ENCODE measurements around the gene HIVEP2.
A peak's percentile ranks its signal among the peaks of the same experiment; 100 is the strongest.

The HIVEP2 gene

DNA sequence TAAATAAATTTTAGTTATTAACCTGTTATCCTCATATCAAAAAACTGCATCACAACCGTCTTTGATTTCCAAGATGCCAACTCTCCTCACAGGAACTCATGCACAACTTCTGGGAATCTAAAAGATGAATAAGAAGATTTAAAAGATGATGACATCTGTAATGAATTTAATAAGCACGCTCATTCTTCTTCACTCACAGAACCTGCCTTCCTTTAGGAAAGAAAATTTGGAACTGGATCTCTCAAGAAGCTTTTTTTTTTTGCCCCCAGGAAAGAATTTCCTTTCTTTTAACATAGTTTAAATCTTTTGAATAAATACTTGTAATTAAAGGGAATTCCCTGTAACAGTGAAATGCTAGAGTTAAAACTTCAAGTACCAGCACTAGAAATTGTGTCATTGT, 161.5 kb downstream of the HIVEP2 start:
- DNase-seq (ENCODE audit: low read depth), result no peak

GRCh38 chr6:142781129-142781528, 163.8 kb downstream of the HIVEP2 start:
- DNase-seq (ENCODE audit: low read depth), result no peak

DNA sequence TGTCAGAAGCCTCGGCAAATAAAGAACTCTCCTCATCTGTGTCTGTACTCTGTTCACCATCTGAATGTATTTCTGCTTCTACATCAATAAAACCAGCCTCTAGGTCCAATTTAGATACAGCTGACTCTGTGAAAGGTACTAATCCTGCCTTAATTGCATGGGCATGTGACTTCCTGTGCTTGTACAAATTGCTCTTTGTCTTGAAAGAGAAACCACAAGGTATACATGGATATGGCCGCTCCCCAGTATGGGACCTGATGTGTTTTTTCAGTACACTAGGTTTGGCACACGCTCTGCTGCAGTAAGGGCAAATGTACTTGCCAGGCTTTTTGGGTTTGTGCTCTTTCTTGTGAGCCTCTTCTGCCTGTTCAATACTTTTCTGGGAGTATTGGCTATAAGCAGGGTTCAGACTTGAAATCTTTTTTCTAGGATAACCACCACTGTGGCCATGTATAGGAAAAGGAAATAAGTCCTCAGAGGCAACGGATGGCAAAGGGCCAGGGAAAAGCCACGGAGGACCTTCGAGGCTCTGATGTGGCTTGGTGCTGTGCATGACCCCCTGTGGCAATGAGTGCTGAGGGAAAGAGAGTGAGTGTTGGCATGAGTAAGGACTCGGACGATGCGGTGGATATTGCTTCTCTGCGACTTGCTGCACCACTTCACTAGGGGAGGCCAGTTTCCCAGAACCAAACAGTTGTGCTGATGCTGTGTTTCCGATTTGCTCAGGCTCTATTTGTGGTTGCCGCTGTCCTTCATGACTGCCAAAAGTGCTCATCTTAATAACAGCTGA, 170.9 kb downstream of the HIVEP2 start:
- DNase-seq (ENCODE audit: low read depth), result no peak

DNA sequence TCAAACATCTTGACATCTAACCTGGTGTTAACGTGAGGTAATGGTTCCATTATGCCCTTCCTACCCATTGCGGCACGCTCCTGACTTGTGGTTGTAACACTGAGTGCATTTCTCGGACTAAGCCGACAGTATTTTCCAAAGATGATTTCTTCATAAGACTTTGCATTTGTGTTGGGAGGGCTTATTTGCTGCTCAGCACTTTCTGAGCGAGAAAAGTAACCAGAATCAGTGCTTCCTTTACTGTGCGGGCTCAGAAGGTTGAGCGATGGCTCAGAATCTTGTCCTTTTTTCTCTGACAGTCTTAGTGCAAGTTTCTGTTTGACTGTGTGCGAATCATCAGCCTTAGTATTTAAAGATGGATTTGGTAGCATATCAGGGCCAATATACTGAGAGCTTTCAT, 171.7 kb downstream of the HIVEP2 start:
- no peak for DNase-seq (ENCODE audit: low read depth)

DNA sequence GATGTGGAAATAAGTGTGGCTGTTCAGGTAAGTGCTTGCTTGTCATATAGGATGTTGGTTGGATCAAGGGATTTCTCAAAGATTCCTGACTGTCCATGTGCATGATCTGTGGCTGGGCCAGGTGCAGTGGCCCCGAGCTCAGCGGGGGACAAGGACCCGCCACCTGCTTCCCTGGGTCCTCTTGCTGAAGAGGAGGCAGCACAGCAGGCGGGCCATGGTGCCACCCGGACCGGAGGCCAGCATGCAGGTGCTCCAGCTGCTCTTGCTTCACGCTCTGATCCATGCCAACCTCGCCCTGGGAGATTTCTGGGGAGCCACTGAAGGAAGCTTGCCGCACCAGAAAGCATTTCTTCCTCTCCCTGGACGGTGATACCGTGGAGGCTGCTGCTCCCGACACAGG, 173.8 kb downstream of the HIVEP2 start:
- no peak for DNase-seq (ENCODE audit: low read depth)

DNA sequence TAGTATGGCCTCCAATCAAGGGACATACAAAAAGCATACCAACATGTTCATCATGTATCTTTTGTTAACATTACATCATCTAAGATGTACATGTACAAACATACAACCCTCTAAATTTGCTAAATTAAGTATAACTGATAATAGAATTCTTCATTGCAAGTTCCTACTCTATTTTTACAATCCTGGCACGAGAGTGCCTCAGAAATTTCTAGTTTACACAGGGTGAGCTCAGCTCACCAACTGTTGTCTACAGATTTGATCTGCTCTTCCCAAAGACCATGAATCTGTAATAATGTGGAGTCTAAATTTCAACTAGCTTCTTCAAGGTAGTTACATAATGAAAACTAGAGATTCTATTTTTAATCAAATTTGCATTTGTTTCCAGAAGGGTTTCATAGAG, 179.7 kb downstream of the HIVEP2 start:
- no peak for DNase-seq (ENCODE audit: low read depth)

- DNase-seq (ENCODE audit: low read depth), result no peak
Measured at GRCh38 chr6:142764311-142764710, 180.7 kb downstream of the HIVEP2 start.

GRCh38 chr6:142763205-142763604, 181.8 kb downstream of the HIVEP2 start:
- DNase-seq (ENCODE audit: low read depth), result no peak

- DNase-seq (ENCODE audit: low read depth), result no peak
Measured at GRCh38 chr6:142761756-142762155, 183.2 kb downstream of the HIVEP2 start.

DNA sequence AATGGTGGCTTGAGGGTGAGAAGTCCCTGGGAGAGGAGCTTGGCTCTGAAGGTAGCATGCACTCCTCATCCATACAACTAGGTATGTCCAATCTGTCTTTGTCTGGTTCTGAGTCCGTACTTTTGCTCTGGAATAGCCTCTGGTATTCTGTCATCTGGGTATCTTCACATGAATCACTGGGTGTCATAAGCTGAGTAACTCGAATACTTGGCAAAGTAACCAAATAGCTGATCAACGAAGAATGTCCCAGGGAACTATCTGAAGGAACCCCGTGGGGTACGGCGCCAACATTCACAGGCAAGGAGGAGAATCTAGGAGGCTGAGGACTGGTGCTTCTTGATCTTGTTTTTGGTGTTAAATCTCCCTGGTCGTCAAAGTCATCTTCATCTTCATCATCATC, 184.8 kb downstream of the HIVEP2 start:
- no peak for DNase-seq (ENCODE audit: low read depth)

DNA sequence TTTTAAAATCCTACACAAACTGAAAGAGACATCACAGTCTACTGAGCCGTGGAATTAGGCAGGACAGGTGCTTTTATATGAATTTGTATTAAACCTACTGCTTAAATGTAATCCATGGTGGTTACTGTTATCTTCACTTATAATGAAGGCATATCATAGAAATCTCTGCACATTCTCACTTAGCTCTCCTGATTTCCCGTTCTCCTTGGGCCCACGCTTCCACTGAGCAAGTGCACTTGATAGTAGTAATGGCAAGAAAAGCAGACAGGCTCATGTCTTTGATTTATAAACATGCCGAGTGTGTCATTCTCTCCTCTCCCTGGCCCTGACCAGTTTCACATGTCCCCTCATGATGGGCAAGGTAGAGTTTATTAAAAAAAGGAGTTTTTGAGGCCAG, 186.3 kb downstream of the HIVEP2 start:
- DNase-seq (ENCODE audit: low read depth), result no peak

- no peak for DNase-seq (ENCODE audit: low read depth)
Measured at GRCh38 chr6:142757852-142758628, 186.9 kb downstream of the HIVEP2 start.

- DNase-seq (ENCODE audit: low read depth), result no peak
Measured at GRCh38 chr6:142756215-142756630, 188.8 kb downstream of the HIVEP2 start.

GRCh38 chr6:142753196-142753595, 191.8 kb downstream of the HIVEP2 start:
- no peak for DNase-seq (ENCODE audit: low read depth)

DNA sequence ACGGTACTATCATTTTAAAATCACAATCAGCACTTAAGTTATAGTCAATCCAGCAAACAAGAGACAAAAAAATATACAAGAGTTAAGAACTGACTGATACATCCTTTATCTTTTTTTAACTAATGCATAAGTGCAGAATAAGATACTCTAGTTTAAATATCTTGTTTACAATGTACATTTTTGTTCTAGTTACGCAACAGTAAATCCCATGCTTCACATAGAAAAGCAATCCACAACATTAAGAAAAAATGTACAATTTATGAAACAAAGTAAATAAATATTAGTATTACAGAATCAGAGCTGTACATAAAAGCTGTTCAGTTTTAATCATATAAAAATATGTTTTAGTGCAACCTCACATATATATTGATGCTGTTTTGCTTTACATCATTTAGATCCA, 192.6 kb downstream of the HIVEP2 start:
- no peak for DNase-seq (ENCODE audit: low read depth)

GRCh38 chr6:142751452-142751851, 193.5 kb downstream of the HIVEP2 start:
- DNase-seq (ENCODE audit: low read depth), result no peak

- no peak for DNase-seq (ENCODE audit: low read depth)
Measured at GRCh38 chr6:142750998-142751397, 194.0 kb downstream of the HIVEP2 start.

GRCh38 chr6:142749556-142749955, 195.4 kb downstream of the HIVEP2 start:
- DNase-seq (ENCODE audit: low read depth), result no peak

- DNase-seq (ENCODE audit: low read depth), result peak; percentile 6
Measured at GRCh38 chr6:142746524-142746923, 198.5 kb downstream of the HIVEP2 start.

DNA sequence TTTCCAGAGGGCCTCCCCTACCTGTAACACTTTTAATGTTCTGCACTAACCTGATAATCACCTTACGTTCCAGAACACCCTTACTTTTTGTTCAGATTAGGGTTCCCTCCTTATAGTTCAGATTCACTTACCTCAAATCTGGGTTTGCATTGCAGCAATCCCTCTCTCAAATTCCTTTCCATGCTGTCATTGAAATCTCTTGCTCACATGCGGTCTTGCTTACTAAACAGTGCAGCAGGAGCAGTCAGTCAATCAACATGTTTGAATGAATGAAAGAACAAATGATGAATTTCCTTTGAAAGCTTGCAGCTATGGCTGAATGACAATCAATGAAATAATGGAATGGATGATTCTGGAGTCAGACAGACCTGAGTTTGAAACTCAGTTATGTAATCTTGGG, 200.1 kb downstream of the HIVEP2 start:
- no peak for DNase-seq (ENCODE audit: low read depth)

DNA sequence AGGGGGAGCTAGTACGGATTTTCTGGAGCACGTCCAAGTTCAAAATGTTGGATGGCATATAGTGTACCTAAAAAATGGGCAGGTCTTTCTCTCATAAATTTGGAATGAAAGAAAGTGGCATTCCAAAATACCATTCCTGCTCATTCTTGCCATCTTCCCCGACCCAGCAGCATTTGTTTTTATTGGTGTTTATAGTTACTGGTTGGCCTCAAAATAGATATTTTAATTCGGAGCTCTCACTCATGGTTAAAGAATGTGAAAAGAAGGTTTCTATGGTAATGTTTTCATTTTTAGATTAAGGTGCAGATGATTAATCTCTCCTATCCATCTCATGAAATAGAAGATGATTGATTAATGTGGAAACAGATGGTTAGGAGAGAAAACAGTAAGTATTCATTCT, 204.5 kb downstream of the HIVEP2 start:
- DNase-seq (ENCODE audit: low read depth), result no peak

GRCh38 chr6:142738731-142739130, 206.2 kb downstream of the HIVEP2 start:
- no peak for DNase-seq (ENCODE audit: low read depth)

GRCh38 chr6:142738035-142738396, 207.0 kb downstream of the HIVEP2 start:
- DNase-seq (ENCODE audit: low read depth), result no peak
